GM18858 (cell line): ENCODE measurements around the gene IKZF3.
"Not testable (repeated sequence)": the region's sequence is repeated elsewhere in the genome, so short reads cannot be mapped to it uniquely, and the experiment has no call there.

Experiments
- ATAC-seq: cut with Tn5 transposase; IDR thresholded peaks from one replicate; pipeline ENCODE4 v1.9.1; 2021; ENCODE audit not compliant: unreplicated experiment

Gene IKZF3

DNA sequence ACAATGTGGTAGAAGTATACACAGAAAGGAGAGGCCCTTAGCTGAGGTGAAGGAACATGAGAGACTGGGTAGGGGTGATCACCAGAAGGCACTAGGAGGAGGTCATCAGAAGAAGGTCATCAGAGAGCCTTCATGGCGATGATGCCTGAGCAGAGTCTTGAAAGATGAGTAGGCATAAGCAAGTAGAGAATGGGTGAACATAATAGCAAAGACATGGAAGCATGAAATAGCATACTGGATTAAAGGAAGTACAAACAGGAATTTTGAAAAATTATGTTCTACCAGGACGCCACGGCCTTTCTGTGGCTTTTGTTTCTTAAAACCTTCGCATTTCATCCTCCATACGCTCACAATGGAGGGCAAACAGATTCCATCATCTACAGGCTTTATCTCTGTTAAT is 2.9 kb downstream of the IKZF3 start:
- no peak for ATAC-seq

DNA sequence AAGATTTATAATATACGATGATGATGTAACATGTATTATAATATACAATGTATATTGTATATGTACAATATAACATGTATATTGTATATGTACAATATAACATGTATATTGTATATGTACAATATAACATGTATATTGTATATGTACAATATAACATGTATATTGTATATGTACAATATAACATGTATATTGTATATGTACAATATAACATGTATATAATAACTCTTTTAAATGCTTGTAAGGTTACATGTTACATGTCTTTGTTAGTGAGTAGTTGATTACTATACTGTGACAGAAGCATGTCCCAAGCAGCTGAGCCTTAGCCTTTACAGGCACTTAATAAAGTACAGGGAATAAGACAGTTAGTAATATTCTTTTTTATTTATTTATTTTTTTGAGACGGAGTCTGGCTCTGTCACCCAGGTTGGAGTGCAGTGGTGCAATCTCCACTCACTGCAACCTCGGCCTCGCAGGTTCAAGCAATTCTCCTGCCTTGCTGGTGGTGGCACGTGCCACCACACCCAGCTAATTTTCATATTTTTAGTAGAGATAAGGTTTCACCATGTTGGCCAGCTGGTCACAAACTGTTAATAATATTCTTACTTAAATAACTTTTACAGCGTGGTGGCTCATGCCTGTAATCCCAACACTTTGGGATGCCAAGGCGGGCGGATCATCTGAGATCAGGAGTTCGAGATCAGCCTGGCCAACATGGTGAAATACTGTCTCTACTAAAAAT is 8.0 kb downstream of the IKZF3 start:
- not testable (repeated sequence) for ATAC-seq

DNA sequence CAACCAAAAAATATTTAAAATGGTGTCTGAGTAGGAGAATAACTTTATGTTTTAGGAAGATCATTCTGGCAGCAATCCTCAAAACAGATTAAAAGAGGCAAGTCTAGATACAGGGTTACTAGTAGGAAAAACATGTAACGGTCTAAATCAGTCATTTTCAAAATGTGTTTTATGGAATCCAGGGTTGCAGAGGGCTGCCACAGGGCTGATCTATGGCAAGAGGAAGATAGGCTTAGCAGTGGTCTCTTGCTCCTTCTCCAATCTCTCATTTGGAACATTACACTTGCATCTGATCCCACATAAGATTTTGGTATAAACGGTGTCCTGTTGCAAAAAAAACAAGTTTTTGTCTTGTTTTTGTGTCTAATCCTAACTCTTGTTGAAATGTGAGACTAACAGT is 9.2 kb downstream of the IKZF3 start:
- ATAC-seq, result no peak

- ATAC-seq, result no peak
Observed at GRCh38 chr17:39852239-39852638, 11.9 kb downstream of the IKZF3 start.

DNA sequence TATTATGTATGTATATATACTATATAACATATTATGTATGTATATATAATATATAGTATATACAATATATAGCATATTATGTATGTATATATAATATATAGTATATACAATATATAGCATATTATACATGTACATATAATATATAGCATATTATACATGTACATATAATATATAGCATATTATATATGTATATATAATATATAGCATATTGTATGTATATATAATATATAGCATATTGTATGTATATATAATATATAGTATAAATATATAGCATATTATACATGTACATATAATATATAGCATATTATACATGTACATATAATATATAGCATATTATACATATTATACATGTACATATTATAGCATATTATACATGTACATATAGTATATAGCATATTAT is 13.9 kb downstream of the IKZF3 start:
- ATAC-seq, result not testable (repeated sequence)

DNA sequence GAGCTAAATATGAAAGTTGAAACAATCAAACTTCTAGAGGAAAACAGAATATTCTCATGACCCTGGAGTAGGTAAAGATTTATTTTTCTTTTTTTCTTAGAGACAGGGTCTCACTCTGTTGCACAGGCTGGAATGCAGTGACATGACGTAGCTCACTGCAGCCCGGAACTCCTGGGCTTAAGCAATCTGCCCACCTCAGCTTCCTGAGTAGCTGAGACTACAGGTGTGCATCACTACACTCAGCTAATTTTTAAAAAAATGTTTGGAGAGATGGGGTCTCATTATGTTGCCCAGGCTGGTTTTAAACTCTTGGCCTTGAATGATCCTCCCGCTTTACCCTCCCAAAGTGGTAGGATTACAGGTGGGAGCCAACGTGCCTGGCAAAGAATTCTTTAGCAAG is 15.5 kb downstream of the IKZF3 start:
- ATAC-seq, result no peak

GRCh38 chr17:39846205-39846604 is 17.9 kb downstream of the IKZF3 start:
- no peak for ATAC-seq

- ATAC-seq, result no peak
Observed at GRCh38 chr17:39845052-39845846, 18.9 kb downstream of the IKZF3 start.

DNA sequence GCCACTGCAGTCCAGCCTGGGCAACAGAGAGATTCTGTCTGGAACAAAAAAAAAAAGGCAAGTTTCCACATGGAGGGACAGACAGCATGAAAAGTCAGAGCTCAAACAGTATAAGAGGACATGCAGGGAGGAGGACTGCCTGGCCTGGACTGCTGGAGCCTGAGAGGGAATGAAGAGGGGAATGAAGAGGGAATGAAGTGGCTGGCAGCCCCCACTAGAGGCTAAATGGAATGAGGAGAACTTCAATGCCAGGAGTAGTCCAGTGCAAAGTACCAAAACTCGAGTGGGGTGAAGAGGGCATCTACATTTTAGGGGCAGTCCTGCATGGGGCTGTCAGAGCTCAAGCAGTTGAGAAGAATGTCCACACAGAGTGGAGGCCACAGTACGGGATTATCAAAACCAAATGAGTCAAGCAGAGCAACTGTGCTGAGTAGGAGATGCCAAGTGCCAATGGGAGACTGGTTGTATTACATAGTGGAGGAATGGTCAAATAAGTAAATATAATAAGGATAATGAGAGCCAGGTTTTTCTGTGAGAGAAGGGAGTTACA is 22.9 kb downstream of the IKZF3 start:
- ATAC-seq, result no peak

- no peak for ATAC-seq
Observed at GRCh38 chr17:39838784-39839183, 25.3 kb downstream of the IKZF3 start.

DNA sequence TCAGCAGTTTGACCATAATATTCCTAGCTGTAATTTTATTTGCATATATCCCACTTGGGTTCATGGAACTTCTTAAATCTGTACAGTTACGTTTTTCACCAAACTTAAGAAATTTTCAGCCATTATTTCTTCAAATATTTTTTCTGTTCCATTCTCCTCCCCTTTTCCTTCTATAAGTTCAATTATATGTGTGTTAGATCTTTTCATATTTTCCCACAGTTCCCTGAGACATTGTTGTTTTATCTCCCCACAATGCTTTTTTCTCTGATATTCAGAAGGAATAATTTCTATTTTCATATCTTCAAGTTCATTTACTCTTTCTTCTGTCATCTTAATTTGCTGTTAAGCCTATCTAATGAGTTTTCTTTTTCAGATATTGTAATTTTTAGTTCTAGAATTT is 26.1 kb downstream of the IKZF3 start:
- ATAC-seq, result no peak

DNA sequence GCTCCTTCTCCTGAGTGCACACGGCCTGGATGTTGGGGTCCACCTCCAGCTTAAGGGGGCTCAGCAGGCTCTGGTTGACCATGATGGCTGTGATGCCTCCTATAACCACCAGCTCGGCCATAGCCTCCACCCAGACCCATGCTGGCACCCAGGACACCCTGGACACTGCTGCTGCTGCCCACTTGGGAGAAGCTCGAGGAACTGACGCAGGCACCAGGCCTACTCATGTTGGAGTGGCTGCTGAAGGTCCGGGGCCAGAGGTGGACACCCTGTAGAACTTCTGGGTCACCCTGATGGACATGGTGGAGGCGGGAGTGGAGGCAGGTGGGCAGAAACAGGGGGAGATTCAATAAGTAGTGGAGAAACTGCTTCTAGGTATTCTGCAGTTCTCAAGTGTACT is 28.0 kb downstream of the IKZF3 start:
- ATAC-seq, result no peak

- no peak for ATAC-seq
Observed at GRCh38 chr17:39835038-39835786, 28.9 kb downstream of the IKZF3 start.

DNA sequence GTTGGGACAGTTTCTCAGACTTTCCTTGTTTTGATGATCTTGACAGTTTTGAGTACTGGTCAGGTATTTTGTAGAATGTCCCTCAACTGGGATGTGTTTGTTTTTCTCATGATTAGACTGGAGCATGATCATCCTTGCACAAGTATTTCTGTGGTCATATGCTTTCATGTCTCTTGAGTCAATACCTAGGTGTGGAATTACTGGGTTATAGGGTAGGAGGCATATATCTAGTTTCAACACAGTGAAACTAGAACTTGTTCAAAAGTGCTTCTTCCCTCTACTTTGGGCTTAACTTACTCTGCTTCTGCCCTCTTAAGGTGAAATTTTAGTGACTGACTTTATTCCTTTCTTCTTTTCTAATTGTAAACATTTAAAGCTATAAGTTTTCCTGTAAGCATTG is 30.1 kb downstream of the IKZF3 start:
- ATAC-seq, result no peak

GRCh38 chr17:39831588-39831987 is 32.5 kb downstream of the IKZF3 start:
- ATAC-seq, result no peak

DNA sequence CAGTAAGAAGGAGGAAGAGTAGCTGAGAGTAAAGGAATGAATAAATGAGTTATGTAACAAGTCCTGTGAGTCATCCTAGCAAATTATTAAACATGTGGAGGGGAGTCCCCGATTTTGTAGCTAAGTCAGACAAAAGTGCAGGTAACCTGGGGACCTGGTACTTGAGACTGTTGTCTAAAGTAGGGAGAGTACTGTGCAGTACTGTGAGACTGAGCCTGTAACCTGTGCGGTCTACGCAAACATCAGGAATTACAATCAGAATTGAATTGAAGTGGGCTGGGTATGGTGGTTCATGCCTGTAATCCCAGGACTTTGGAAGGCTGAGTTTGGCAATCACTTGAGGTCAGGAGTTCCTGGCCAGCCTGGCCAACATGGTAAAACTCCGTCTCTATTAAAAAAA is 35.7 kb downstream of the IKZF3 start:
- no peak for ATAC-seq

DNA sequence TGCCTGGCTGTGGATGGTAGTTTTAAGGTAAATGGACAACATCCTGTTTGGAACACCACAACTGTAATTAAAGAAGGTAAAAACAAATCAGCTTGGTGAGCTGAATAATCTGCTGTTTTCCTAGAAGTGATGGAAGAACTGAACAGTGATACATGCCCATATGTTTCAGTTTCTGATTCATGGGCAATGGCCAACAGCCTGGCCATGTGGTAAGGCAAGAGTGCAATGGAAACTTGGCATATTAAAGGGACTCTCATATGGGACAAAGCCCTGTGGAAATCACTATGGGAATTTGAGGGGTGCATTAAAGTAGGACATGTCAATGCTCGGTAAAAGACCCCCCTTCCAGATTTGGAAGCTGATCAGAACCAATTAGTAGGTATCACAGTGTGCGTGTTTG is 37.8 kb downstream of the IKZF3 start:
- no peak for ATAC-seq

GRCh38 chr17:39823407-39824054 is 40.6 kb downstream of the IKZF3 start:
- no peak for ATAC-seq

- ATAC-seq, result no peak
Observed at GRCh38 chr17:39822051-39822451, 42.1 kb downstream of the IKZF3 start.

DNA sequence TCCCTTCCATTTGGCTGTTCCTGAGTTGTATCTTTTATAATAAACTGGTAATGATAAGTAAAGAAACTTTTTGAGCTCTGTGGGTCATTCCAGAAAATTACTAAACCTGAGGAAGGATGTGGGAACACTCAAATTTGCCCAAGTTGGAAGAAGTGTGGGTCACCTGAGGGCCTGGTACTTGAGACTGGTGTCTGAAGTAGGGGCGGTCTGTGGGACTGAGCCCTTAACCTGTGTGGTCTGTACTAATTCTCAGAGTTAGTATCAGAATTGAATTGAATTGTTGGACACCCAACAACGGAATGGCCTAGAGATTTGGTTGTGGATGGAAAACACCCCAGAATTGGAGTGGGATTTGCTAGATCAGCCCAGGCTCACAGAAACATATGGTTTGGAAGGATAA is 43.1 kb downstream of the IKZF3 start:
- no peak for ATAC-seq

GRCh38 chr17:39820541-39820940 is 43.6 kb downstream of the IKZF3 start:
- no peak for ATAC-seq
